AG04449 (cell line): ENCODE measurements around the gene ETV6.

ENCODE experiments used
- CTCF ChIA-PET: fragments of 350-600 bp; formaldehyde crosslinking; extraction: SDS; loops from one replicate; lab custom pipeline; 2021; ENCODE audit warnings: antibody characterized with exemption; lab: Yijun Ruan, JAX
- POLR2A ChIA-PET: fragments of 400-600, 350-600 bp; formaldehyde crosslinking; extraction: SDS; loops from one replicate; lab custom pipeline; 2020; ENCODE audit warnings: antibody characterized with exemption, inconsistent platforms; lab: Yijun Ruan, JAX
- DNase-seq: peaks from one replicate; pipeline ENCODE4 v3.0.0-alpha.2; 2010; ENCODE audit warnings: low read depth, low spot score
- H3K4me3 ChIP-seq: 2 replicates; pipeline ENCODE4 v1.5.1; 2011; ENCODE audit warnings: low read depth, mild to moderate bottlenecking, control low read depth, low read length
- TF ChIP-seq, protein P1 (sequence below): IDR thresholded peaks from one replicate; pipeline ENCODE4 v1.5.1; 2011; ENCODE audit warnings: mild to moderate bottlenecking, moderate library complexity, low read length, control low read depth, inconsistent platforms; ENCODE audit not compliant: insufficient read depth; ENCODE audit errors: missing control alignments

Gene ETV6

DNA sequence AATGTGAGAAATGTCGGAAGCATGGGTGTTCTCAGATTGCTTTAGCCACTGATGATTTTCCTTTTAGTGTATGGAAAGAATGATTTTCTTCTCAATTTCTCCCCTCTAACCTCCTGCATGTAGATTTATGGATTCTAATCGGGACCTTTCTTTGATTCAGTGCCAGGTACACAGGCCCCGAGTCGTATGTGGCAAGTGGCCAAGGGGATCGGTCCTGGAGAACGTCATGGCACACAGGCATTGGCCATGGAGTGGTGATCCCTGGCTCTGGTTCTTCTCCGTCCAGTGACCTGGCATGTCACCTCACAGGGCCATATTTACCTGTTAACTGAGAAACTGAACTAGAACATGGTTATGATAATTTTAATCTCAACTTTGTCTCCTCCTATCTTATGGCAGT lies 58.1 kb downstream of the ETV6 start:
- POLR2A ChIA-PET: no interaction called here
- CTCF ChIA-PET: interaction anchor here (1.0 kb wide), 1 partner anchor 9 kb away, joined by 3 read pairs; no protein-coding TSS in a partner anchor
- H3K4me3 ChIP-seq: no peak overlapping the region
- DNase-seq: no peak
- TF ChIP-seq, protein P1, sequence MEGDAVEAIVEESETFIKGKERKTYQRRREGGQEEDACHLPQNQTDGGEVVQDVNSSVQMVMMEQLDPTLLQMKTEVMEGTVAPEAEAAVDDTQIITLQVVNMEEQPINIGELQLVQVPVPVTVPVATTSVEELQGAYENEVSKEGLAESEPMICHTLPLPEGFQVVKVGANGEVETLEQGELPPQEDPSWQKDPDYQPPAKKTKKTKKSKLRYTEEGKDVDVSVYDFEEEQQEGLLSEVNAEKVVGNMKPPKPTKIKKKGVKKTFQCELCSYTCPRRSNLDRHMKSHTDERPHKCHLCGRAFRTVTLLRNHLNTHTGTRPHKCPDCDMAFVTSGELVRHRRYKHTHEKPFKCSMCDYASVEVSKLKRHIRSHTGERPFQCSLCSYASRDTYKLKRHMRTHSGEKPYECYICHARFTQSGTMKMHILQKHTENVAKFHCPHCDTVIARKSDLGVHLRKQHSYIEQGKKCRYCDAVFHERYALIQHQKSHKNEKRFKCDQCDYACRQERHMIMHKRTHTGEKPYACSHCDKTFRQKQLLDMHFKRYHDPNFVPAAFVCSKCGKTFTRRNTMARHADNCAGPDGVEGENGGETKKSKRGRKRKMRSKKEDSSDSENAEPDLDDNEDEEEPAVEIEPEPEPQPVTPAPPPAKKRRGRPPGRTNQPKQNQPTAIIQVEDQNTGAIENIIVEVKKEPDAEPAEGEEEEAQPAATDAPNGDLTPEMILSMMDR: no peak

- ChIA-PET CTCF (interaction anchor here (1.6 kb wide), 1 partner anchor 12 kb away, joined by 5 read pairs; no protein-coding TSS in a partner anchor), POLR2A (no interaction called here)
- TF ChIP-seq, protein P1: no peak
- no peak for DNase-seq
- no peak overlapping the region for H3K4me3 ChIP-seq
Observed at GRCh38 chr12:11709513-11709912, 60.0 kb downstream of the ETV6 start.

GRCh38 chr12:11710431-11710830 lies 61.0 kb downstream of the ETV6 start:
- DNase-seq: no peak
- CTCF ChIA-PET: no interaction called here
- no peak overlapping the region for H3K4me3 ChIP-seq
- TF ChIP-seq, protein P1: no peak
- POLR2A ChIA-PET: no interaction called here

- ChIA-PET CTCF (no interaction called here), POLR2A (no interaction called here)
- no peak for DNase-seq
- TF ChIP-seq, protein P1: no peak
- no peak overlapping the region for H3K4me3 ChIP-seq
Observed at GRCh38 chr12:11710906-11711305, 61.4 kb downstream of the ETV6 start.

GRCh38 chr12:11711651-11712327 lies 62.3 kb downstream of the ETV6 start:
- ChIA-PET POLR2A (no interaction called here), CTCF (no interaction called here)
- no peak for DNase-seq
- H3K4me3 ChIP-seq: no peak overlapping the region
- TF ChIP-seq, protein P1: no peak

DNA sequence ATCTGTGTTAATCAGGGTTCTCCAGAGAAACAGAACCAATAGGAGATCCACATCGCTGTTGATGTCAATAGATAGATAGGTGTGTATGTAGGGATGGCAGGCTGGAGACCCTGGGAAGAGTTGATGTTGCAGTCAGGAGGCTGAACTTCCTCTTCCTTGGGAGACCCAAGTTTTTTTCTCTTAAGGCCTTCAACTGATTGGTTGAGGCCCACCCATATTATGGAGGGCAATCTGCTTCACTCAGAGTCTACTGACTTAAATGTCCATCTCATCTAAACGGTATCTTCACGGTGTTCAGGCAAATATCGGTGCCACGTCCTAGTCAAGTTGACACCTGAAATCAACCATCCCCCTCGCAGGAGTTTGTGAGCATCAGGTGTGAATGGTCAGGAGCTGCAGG lies 63.0 kb downstream of the ETV6 start:
- ChIA-PET POLR2A (no interaction called here), CTCF (no interaction called here)
- no peak for DNase-seq
- TF ChIP-seq, protein P1: no peak
- H3K4me3 ChIP-seq: no peak overlapping the region
